Ishikawa (cell line): ENCODE results near the gene CTXN3.

Source experiments
- CEBPB ChIP-seq: IDR thresholded peaks from 2 replicates; pipeline ENCODE4 v1.6.1; 2012
- CREB1 ChIP-seq: IDR thresholded peaks from 2 replicates; pipeline ENCODE4 v1.6.1; 2012; ENCODE audit warnings: low read depth
- EGR1 ChIP-seq: IDR thresholded peaks from 2 replicates; pipeline ENCODE4 v1.6.1; 2012
- EP300 ChIP-seq: IDR thresholded peaks from 2 replicates; pipeline ENCODE4 v1.6.1; 2012; ENCODE audit warnings: borderline replicate concordance
- FOXM1 ChIP-seq: IDR thresholded peaks from 2 replicates; pipeline ENCODE4 v1.6.1; 2012; ENCODE audit warnings: low read depth, borderline replicate concordance
- MAX ChIP-seq: IDR thresholded peaks from 2 replicates; pipeline ENCODE4 v1.6.1; 2012
- NFIC ChIP-seq: IDR thresholded peaks from 2 replicates; pipeline ENCODE4 v1.6.1; 2012
- RAD21 ChIP-seq: IDR thresholded peaks from 2 replicates; pipeline ENCODE4 v1.6.1; 2012; ENCODE audit warnings: low read depth
- REST ChIP-seq: IDR thresholded peaks from 2 replicates; pipeline ENCODE4 v1.6.1; 2012; ENCODE audit warnings: low read depth, mild to moderate bottlenecking
- TAF1 ChIP-seq: IDR thresholded peaks from 2 replicates; pipeline ENCODE4 v1.6.1; 2012; ENCODE audit warnings: low read depth, mild to moderate bottlenecking
- TCF12 ChIP-seq: IDR thresholded peaks from 2 replicates; pipeline ENCODE4 v1.6.1; 2012; ENCODE audit warnings: low read depth
- TEAD4 ChIP-seq: IDR thresholded peaks from 2 replicates; pipeline ENCODE4 v1.6.1; 2012
- USF1 ChIP-seq: IDR thresholded peaks from 2 replicates; pipeline ENCODE4 v1.6.1; 2012
- YY1 ChIP-seq: IDR thresholded peaks from 2 replicates; pipeline ENCODE4 v1.6.1; 2012; ENCODE audit warnings: low read depth
- ZBTB7A ChIP-seq: IDR thresholded peaks from 2 replicates; pipeline ENCODE4 v1.6.1; 2012; ENCODE audit warnings: low read depth

CTXN3 gene

GRCh38 chr5:127601601-127602000 is 47.3 kb upstream of the CTXN3 start:
- no peak for TF ChIP-seq TEAD4
- no peak for TF ChIP-seq TAF1
- no peak for TF ChIP-seq CEBPB
- no peak for TF ChIP-seq USF1
- no peak for TF ChIP-seq REST
- no peak for TF ChIP-seq NFIC
- TF ChIP-seq TCF12: no peak
- TF ChIP-seq EGR1: no peak
- no peak for TF ChIP-seq CREB1
- TF ChIP-seq EP300: no peak
- no peak for TF ChIP-seq RAD21
- TF ChIP-seq MAX: no peak
- TF ChIP-seq YY1: no peak
- TF ChIP-seq FOXM1: no peak
- TF ChIP-seq ZBTB7A: no peak

GRCh38 chr5:127602481-127602880 is 46.4 kb upstream of the CTXN3 start:
- TF ChIP-seq CEBPB: no peak
- TF ChIP-seq RAD21: no peak
- TF ChIP-seq EP300: no peak
- TF ChIP-seq EGR1: no peak
- no peak for TF ChIP-seq CREB1
- no peak for TF ChIP-seq TCF12

- TF ChIP-seq FOXM1: no peak
- TF ChIP-seq TEAD4: no peak
- TF ChIP-seq RAD21: no peak
- no peak for TF ChIP-seq REST
- TF ChIP-seq NFIC: no peak
- no peak for TF ChIP-seq TCF12
Observed at GRCh38 chr5:127602896-127603844, 45.7 kb upstream of the CTXN3 start.

- no peak for TF ChIP-seq ZBTB7A
Observed at GRCh38 chr5:127608077-127608660, 40.7 kb upstream of the CTXN3 start.

GRCh38 chr5:127609011-127609410 is 39.9 kb upstream of the CTXN3 start:
- TF ChIP-seq TAF1: no peak
- no peak for TF ChIP-seq CREB1
- no peak for TF ChIP-seq TEAD4
- no peak for TF ChIP-seq USF1
- no peak for TF ChIP-seq MAX
- no peak for TF ChIP-seq REST
- no peak for TF ChIP-seq FOXM1
- no peak for TF ChIP-seq RAD21
- no peak for TF ChIP-seq EP300
- no peak for TF ChIP-seq ZBTB7A
- no peak for TF ChIP-seq YY1
- TF ChIP-seq NFIC: no peak
- no peak for TF ChIP-seq CEBPB
- TF ChIP-seq EGR1: no peak
- TF ChIP-seq TCF12: no peak
